Fibroblast of pulmonary artery (primary cell): ENCODE data around the gene DDX3X.
"Not testable (repeated sequence)": the region's sequence is repeated elsewhere in the genome, so short reads cannot be mapped to it uniquely, and the experiment has no call there.

ENCODE experiments used
- DNase-seq: peaks from one replicate; pipeline ENCODE4 v3.0.0-alpha.2; 2010; ENCODE audit warnings: low read depth
- H3K4me3 ChIP-seq: replicated peaks from 2 replicates; pipeline ENCODE4 v1.5.1; 2011; ENCODE audit warnings: low read depth, mild to moderate bottlenecking, control low read depth, low read length, moderate library complexity
- TF ChIP-seq, protein P1 (sequence below): IDR thresholded peaks from 2 replicates; pipeline ENCODE4 v1.5.1; 2011; ENCODE audit warnings: mild to moderate bottlenecking, control low read depth, low read length, inconsistent platforms; ENCODE audit errors: missing control alignments

Gene DDX3X

DNA sequence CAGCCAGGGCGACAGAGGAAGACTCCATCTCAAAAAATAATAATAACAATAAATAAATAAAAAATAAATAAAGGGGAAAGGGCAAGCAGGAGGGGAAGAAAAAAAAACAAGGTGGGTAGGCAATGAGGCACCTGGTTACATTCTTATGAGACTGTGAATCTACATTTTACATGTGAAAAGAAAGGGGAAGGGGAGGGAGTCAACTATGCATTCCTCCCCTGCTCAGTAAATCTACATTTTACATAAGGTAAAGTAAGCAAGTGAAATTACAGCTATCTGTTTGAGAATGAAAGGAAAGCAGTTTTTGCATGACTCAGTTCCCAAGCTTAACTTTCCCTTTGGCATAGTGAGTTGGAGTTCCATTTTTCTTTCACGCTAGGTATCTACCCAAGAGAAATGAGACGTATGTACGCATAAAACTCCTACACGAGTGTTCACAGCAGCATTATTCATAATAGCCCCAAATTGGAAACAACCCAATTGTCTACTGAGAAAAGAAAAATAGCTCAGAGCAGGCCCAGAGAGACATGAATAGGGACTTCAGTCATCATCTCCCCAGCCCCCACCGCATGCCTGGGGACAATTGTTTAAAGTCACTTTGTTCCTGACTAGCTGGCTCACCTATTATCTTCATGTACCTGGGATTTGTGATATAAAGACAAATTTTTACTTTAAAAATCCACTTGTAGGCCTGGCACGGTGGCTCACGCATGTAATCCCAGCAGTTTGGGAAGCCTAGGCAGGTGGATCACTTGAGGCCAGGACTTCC, 52.4 kb downstream of the DDX3X start:
- no peak overlapping the region for H3K4me3 ChIP-seq
- peak; percentile 23 for DNase-seq
- TF ChIP-seq, protein P1, sequence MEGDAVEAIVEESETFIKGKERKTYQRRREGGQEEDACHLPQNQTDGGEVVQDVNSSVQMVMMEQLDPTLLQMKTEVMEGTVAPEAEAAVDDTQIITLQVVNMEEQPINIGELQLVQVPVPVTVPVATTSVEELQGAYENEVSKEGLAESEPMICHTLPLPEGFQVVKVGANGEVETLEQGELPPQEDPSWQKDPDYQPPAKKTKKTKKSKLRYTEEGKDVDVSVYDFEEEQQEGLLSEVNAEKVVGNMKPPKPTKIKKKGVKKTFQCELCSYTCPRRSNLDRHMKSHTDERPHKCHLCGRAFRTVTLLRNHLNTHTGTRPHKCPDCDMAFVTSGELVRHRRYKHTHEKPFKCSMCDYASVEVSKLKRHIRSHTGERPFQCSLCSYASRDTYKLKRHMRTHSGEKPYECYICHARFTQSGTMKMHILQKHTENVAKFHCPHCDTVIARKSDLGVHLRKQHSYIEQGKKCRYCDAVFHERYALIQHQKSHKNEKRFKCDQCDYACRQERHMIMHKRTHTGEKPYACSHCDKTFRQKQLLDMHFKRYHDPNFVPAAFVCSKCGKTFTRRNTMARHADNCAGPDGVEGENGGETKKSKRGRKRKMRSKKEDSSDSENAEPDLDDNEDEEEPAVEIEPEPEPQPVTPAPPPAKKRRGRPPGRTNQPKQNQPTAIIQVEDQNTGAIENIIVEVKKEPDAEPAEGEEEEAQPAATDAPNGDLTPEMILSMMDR = no peak

DNA sequence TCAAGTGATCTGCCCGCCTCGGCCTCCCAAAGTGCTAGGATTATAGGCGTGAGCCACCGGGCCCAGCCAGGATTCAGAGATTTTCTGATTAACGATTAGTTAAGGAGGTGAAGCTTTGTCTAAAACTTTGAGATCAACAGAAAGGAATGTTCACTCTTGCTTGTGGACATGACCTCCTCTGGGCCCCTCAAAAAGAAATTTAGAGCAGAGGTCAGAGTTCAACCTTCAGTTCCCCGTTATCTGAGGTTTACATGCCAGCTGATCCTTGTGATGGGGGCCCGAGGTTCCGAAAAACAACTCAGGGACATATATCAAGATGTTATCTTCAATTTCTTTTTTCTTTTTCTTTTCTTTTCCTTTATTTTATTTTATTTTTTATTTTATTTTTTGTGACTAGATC, 54.6 kb downstream of the DDX3X start:
- TF ChIP-seq, protein P1 = no peak
- DNase-seq = no peak
- H3K4me3 ChIP-seq = no peak overlapping the region

DNA sequence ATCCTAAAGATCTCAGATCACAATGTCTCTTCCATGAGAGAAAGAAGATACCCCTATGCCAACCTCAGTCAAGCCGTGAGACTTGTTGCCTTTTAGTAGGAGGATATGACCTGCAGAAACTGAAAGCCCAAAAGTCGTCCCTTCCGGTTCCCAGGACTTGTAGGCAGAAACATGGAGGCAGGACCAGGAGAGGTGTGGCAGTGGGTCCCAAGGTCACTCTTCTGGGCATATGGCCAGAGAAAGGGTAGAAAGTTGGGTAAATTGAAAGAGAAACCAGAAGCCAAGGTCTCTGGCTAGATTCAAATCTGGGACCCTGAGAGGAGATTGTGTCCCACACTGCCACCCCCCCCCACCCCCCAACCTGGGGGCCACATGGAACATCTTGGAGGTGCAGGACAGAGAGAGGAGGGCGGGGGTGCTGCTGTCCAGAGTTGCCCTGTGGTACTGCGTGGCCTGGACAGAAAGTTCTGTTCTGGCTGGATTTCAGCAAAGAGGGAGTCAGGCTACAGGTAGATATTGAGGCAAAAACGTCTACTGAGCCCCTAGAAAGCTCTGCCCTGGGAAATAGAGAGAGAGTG, 55.4 kb downstream of the DDX3X start:
- TF ChIP-seq, protein P1 = no peak
- no peak for DNase-seq
- H3K4me3 ChIP-seq = no peak overlapping the region

DNA sequence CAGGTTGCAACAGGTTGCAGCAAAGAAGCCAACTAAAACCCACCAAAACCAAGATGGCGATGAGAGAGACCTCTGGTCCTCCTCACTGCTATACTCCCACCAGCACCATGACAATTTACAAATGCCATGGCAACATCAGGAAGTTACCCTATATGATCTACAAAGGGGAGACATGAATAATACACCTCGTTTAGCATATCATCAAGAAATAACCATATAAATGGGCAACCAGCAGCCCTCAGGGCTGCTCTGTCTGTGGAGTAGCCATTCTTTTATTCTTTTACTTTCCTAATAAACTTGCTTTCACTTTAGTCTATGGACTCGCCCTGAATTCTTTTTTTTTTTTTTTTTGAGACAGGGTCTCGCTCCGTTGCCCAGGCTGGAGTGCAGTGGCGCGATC, 56.6 kb downstream of the DDX3X start:
- not testable (repeated sequence) for H3K4me3 ChIP-seq, DNase-seq

DNA sequence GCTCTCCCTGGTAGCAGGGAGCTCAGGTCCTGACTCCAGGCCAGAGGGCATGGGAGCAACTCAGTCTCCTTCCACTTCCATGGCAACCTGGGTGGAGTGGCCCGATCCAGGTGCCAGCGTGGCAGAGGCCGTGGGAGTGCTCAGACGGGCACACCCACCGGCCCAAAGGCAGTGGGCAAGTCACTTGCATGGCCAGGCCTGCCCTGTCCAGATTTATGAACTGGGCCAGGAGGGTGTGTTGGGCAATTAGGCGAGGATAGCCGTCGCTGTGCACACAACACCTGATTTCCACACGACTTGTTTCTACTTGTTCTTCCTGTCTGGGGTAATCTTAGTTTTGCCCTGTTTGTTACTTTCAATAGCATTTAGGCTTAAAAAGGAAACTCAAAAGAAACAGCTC, 57.6 kb downstream of the DDX3X start:
- H3K4me3 ChIP-seq = no peak overlapping the region
- DNase-seq = no peak
- TF ChIP-seq, protein P1 = no peak

DNA sequence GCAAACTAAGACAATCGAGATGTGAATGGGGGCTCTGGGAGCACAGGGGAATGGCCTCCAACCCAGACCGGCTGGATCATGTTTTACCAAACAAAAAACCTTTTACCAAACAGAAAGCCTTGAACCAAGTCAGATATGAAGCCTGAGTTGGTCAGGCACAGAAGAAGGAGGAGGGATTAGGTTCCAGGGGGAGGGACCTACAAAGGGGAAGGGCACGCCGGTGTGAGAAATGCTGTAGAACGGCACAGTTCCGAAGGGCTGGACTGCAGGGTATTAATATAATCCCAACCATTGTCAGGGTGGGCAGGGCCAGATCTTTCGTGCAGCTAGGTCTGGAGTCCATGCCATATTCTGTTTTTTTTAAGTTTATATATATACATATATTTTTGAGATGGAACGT, 60.3 kb downstream of the DDX3X start:
- no peak overlapping the region for H3K4me3 ChIP-seq
- no peak for DNase-seq
- TF ChIP-seq, protein P1 = no peak

DNA sequence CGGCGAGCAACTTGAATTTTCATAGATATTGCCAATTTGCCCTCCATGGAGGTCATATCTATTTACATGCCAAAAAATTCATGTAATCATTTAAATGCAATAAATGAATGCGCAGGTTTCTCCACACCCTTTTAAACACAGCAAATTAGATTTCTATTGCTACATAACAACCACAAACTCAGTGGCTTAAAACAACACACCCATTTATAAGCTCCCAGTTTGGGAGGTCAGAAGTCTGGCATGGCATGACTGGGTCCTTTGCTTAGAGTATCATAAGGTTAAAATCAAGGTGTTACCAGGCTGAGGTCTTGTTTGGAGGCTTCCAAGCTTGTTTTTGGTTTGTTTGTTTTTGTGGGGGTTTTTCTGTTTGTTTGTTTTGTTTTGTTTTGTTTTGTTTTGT, 63.3 kb downstream of the DDX3X start:
- no peak for DNase-seq
- TF ChIP-seq, protein P1 = no peak
- H3K4me3 ChIP-seq = no peak overlapping the region
